Left lobe of liver (tissue), 2 donors: Measurements from ENCODE around the gene FOXI3. TPM values are rescaled to one million over a fixed set of nuclear protein-coding genes. Genes with fewer than 3 reads are reported as not detected.

ENCODE experiments used
- ATAC-seq: fragments of 200-7000 bp; cut with Tn5 transposase; one replicate; pipeline ENCODE4 v1.9.1; 2020; ENCODE audit warnings: mild to moderate bottlenecking, moderate library complexity
- DNase-seq: peaks from one replicate; pipeline ENCODE4 v3.0.0-alpha.2; 2020; ENCODE audit warnings: low spot score
- total RNA-seq: library from RNA; stranded (reverse); gene quantifications from one replicate; pipeline ENCODE4 v1.2.1, GENCODE V29; 2021
- donor health status: DM: no; HTN: no; CAD: no; lungs with moderate emphysema.
- donor health status: DM: no; HTN: yes; CAD: no.

Gene FOXI3
- total RNA-seq, result not detected

DNA sequence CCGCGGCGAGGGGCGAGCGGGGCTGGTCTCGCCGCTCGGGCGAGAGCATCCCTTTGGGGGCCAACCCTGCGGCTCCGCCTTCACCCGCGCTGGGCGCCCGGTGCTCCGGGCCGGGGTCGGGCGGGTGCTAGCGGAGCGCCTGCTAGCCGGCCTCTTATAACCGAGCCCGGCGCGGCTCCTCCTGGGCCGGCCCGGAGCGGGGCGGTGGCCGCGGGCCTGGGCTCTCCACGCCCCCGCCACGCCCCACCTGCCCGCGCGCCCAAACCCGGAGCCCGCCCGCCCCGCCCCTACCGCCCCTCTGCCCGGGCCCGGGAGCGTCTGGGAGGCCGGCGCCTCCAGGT is at the start of gene FOXI3:
TSS of gene FOXI3 (minus strand) at position 129 of the 341 bp plus-strand sequence. CDS start 158 bp downstream, outside the sequence.
- no peak for DNase-seq
- peak; percentile 31 for ATAC-seq

DNA sequence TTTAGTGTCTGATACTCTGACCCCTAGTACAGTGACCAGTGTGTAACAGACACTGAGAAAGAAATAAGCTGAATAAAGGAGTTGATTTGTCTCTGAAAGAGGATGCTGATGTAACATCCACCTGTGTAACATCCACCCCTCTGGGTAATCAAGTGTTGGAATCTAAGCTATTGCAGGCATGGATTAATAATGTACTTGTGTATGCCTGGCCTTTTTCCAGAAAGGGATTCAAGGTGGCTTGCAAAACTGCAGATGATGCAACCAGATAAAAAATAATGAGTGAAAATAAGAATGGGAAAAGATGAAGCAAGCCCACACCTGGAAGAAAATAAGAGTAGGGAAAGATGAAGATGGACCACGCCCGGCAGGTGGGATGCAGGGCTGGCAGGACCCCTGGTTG is 48.2 kb upstream of the FOXI3 start:
- ATAC-seq, result no peak
- no peak for DNase-seq

DNA sequence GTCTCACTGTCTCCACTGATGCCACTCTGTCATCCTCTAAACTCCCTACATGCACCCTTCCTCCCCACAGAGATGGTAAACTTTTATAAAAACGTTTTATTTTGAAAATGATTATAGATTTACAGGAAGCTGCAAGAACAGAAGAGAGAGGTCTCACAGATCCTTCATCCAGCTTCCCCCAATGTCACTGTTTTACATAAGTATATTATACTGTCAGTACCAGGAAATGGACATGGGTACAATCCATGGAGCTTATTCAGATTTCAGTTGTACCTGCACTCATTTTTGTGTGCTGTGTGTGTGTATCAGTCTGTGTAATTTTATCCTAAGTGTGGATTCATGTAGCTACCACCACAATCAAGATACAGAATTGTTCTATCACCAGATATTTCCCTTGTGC is 46.7 kb upstream of the FOXI3 start:
- DNase-seq (no peak), ATAC-seq (no peak)

DNA sequence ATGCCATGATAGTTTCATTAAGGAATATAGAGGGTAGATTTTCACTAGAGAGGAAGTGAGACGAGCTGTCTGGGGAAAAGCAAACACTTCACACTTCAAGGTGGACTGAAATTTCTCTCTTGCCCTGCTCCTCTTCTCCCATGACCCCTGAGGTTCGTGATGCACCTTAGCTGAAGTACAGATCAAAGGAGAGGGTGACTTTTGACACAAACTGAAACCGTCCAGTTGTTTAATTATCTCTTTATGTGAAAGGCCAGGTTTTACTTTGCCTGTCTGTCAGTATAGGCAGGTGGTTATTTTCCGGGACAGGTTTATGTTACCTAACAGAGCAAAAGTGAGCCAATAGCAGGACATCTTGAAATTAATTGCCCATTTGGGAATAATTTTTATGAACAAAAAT is 41.0 kb upstream of the FOXI3 start:
- no peak for DNase-seq
- ATAC-seq, result no peak

DNA sequence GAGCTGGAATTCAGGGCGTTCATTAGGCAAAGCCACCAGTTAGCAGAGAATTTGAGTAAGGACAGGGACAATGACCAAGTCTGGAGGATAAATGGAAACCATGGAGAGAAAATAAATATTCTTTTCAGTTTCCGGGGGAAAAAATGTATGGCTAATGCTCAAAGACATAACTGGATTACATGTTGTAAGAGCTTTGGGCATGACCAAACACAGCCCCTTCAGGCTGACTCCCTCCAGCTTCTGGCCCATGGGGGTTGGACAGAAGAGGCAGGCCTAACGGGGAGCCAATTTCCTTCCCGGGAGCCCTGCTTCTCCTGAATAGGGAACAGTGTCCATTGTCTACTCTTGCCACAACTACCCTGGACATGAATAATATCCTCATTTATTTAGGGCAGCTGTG is 39.5 kb upstream of the FOXI3 start:
- DNase-seq (no peak), ATAC-seq (no peak)

DNA sequence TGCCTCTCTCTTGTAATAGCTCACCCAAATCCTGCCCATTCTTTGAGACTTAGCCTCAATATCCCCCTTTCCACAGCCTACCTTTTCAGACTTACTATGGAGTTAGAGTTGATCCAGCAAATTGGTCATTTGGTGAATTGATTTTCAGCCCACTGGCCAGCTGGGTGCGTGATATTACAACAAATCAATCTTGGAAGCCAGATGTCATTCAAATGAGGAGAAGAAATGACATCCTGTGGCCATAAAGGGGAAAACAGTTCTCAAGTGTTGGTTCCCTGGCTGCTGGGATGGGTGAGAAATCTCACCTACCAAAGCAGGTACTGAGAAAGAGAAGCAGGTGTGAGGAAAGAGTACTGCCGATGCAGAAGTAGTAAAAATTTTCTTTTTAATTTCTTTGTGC is 36.7 kb upstream of the FOXI3 start:
- DNase-seq, result no peak
- no peak for ATAC-seq

DNA sequence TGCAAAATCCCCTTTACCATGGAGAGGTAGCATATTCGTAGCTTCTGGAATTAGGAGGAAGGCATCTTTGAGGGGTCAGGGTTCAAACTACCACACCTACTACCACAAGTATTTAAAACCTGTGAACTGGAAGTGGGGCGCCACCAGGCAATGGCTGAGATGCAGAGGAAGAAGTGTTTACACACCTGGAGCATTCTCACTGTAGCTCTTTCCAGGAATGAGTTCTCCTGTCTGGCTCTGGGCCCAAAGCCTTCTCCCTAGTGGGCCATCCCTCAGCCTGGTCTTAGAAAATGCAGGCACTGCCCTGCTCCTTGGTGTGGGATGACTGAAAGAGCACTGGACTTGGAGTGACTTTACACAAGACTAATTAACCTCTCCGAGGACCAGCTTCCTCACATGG is 30.7 kb upstream of the FOXI3 start:
- no peak for ATAC-seq
- DNase-seq, result no peak

DNA sequence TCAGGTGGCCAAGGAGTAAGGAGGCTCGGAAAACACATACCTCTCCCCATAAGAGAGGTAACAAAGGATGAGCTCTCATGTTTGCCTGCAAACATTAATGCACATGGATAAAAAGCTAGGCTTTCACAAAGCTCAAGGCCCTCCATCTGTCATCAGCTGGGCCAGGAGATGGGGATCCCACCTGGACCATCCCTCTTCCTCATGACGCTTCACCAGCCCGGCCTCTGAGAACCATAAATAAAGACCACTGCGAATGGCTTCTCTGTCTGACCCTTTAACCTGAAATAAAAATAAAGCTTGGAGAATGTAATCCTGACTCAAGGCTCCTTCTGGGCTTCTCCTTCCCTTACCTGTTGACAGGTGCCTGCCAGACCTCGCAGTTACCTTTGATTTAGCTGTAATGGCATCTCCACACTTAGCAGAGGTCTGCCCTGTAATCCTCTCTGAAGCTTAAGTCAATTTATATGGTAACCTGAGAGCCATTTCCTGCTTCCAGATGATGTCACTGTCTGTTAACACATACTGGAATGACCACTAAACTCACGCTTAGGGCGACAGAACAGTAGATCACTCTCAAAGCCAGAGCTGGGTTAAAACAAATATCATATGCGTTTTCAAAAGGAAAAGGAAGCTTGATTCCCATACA is 29.3 kb upstream of the FOXI3 start:
- DNase-seq (no peak), ATAC-seq (no peak)

DNA sequence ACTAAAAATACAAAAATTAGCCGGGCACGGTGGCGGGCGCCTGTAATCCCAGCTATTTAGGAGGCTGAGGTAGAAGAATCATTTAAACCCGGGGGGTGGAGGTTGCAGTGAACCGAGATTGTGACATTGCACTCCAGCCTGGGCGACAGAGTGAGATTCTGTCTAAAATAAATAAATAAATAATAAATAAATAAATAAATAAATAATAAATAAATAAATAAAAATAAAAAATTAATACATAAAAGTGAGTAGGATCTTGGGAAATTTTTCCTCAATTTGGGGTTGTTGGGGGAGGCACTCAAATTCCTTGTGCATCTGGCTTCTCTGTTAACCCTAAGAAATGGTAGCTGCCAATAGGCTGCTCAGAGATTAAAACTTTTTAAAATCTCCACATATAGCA is 20.3 kb upstream of the FOXI3 start:
- DNase-seq (no peak), ATAC-seq (no peak)

DNA sequence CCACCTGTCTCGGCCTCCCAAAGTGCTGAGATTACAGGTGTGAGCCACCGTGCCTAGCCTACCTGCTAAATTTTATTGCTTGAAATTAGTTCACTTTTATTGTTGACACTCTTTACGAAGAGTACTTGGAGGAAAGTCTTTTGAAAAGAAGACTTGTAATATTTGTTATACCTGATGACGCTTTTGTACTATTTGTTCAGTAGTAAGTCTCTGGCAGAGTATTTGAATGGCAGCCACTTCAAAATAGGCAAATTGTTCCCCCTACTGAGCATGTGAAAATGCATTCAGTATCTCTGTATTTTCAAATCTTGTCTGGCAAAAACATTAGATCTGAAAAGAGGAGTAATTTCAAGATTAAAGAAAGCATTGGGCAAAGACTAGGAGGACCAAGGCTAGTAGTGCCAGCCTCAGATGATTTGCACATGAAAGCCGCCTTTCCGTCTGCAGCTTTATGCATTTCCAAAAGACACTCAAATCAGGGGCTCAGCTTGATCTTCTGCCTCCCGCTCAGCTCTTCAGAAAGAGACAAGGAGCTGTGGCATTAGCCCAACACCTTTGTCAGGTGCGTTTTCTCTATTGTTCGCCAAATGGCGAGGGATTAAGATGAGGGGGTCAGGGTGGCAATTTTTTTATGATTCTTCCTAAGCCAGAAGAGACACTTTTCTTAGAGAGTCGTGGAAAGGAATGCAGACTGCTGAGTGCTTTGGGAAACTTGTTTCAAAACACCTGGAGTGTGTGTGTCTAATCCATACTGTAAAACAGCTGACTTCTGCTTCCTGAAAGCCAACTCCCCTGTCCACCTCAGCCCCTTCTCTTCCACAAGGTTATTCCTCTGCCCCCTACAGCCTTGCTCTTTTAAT is 18.8 kb upstream of the FOXI3 start:
- no peak for ATAC-seq
- peak; percentile 10 for DNase-seq

DNA sequence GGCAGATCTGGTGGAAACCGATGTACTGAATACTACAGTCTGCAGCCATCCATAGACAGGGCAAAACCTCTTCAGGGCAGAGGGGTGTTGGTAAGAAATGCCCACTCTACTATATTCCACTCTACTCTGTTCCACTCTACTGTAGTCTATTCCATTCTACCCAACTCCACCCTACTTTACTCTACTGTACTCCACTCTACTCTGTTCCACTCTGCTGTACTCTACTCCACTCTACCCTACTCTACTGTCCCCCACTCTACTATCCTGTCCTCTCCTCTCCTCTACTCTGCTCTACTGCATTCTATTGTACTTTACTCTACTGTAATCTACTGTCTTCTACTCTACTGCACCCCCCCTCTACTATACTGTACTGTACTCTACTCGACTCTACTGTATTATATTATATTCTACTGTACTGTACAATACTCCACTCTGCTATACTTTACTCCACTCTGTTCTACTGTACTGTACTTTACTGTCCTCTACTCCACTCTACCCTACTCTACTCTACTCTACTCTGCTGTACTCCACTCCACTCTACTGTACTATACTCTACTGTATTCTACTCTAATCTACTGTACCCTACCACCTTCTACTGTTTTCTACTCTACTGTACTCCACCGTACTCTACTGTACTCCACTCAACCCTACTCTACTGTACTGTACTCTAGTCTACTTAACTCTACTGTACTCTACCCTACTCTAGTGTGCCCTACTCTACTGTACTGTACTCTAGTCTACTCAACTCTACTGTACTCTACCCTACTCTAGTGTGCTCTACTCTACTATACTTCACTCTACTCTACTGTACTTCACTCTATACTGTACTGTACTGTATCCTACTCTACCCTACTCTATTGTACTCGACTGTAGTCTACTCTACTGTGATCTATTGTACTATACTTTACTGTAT is 17.0 kb upstream of the FOXI3 start:
- ATAC-seq (no peak), DNase-seq (no peak)

DNA sequence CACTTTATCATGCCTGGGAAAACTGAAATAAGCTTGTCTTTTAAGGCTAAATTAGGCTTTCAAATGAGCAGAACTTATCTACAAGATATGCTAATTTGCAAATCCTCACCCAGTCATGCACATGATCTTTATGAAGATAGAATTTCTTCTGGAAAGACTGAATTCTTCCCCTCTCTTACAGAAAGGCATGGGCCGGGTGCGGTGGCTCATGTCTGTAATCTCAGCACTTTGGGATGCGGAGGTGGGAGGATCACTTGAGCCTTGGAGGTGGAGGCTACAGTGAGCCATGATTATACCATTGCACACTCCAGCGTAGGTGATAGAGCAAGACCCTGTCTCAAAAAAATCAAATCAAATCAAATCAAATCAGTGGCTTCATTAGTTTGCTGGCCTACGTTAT is 11.7 kb upstream of the FOXI3 start:
- DNase-seq (peak; percentile 7), ATAC-seq (no peak)

DNA sequence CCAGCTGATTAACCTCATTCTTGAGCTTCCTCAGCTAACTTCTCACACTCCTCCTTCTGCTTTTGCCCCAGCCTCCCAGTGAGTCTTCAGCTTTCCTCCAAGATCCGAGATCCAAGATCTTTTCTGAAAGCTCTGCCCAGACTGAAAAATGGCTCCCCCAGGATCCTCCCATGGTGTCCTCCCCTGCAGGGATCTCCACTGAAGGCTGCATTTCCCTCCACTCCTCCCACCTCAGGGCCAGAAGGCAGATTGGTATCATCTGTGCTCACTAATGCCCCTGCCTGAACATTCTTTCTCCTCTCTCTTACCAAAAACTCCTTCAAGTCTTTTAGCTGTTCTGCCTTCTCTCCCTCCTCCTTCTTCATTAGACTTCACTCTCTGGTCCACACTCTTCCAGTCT is 6.1 kb upstream of the FOXI3 start:
- DNase-seq, result no peak
- ATAC-seq, result no peak

DNA sequence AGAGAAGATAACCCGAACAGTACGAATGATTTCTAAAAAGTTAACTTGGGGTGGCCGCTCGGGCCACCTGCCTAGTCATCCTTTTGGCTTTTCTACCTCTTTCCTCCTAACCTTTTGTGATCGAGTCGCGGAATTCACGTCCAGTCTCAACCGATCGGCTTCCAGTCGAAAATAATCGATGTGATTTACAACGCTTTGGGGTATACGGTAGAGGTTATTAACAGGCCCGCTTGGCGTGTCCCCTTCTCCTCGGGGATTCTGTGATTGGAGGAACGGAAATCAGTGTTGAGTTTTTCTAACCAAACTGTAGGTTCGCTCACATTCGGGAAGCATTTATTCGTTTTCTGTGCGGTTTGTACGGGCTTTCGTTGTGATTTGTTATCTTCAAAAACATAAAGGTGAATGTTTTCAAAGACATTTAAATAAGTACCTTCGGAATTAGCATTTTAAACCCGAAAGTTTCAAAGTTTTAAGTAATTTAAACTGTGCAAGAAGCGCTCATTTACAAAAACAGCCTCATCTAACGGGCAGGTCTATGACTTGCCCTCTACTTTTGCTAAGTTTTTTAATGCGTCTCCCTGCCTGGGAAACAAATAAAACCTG is 588 bp upstream of the FOXI3 start:
- no peak for ATAC-seq
- DNase-seq, result no peak

DNA sequence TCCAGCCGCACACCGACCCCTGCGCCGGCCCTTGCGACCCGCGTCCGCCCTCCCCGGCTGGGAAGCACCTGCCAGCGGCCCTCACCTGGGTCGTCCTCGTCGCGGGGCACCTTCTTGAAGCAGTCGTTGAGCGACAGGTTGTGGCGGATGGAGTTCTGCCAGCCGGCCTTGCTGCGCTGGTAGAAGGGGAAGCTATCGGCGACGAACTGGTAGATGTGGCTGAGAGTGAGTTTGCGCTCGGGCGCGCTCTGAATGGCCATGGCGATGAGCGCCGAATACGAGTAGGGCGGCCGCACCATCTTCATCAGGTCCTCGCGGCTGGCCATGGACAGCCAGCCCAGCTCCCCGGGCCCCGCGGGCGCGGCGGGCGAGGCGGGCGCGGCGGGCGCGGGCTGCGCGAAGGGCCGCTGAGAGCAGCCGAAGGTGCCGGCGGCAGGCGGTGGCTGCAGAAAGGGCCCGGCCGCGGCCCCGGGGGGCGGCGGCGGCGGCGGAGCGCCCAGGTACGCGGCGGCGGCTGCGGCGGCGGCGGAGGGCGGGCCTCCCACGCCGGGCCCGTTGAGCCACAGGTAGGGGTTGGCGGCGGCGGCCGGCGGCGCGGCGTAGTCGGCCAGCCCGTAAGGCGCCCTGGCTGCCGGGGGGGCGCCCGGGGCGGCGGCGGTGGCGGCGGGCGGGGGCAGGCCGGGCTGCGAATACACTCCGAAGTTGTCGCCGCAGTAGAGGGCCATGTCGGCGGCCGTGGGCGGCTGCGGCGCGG is 505 bp downstream of the FOXI3 start:
- peak; percentile 35 for ATAC-seq
- no peak for DNase-seq

DNA sequence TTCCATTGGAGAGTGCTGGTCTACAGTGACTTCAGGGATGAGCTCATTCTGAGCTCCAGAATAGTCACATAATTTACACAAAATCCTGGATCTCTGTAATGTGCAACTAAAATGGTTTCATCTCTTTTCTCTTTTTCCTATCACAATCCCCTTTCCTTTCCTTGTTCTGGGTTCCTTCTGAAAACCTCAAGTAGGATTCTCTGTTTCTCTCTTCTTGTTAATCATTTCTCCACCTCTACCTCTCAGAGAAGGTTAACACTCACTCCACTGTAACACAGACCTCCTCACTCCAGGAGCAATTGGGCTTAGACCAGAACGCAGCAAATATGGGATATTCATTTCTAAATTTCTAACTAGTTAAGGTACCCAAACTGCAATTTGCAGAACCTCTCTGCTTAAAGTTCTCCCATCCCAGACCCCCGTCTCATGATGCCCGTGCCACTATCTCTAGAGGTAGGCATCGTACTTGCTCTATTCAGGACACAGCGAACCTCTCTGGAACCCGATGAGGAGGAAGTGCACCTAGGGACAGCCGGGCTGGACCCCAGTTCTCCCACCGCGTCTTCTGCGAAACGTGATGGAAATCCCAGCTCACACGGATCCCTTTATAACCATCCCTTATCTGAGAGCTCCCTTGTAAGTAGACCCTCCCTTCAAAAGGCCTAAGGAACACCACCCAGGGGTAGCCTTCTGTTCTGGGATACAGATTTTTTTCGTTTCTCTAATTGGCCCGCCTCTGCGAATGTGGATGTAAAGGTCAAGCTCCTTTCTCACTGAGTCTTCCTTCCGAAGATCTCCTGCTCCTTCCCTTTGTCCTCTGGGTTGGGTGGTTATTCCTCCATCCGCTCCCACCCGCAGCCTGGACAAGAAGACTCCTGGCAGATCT is 1.3 kb downstream of the FOXI3 start:
- ATAC-seq, result no peak

DNA sequence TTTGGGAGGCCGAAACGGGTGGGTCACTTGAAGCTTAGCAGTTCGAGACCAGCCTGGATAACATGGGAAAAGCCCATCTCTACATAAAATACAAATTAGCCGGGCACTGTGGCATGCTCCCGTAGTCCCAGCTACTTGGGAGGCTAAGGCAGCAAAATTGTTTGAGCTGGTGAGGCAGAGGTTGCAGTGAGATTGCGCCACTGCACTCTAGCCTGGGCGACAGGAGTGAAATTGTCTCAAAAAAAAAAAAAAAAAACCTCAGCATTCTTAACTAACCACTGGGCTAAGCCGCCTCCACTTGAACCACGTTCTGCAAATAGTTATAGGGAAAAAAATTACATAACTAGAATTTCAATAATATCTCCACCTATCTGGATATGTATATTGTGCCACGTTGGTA is 2.3 kb downstream of the FOXI3 start:
- ATAC-seq, result no peak
- no peak for DNase-seq

More for the DNA sequence above, 1.3 kb downstream of the FOXI3 start:
- no peak for DNase-seq

DNA sequence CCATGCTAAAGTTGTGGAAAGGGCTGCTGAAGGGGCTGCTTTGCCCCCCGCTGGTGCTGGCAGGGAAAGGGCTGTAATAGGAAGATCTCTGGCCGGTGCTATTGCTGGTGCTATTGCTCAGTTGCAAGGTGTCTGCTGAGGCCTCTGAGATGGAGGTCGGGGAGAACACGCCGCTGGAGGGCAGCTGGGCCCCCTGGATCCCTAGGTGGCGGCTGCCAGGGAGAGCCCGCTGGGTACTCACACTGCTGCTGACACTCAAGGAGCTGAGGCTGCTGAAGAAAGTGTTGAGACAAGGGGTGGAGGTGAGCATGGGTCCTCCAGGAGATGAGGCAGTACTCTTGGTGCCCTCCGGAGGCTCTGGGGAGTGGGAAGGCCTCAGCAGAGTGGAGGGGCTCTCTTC is 4.2 kb downstream of the FOXI3 start:
- no peak for ATAC-seq
- no peak for DNase-seq

DNA sequence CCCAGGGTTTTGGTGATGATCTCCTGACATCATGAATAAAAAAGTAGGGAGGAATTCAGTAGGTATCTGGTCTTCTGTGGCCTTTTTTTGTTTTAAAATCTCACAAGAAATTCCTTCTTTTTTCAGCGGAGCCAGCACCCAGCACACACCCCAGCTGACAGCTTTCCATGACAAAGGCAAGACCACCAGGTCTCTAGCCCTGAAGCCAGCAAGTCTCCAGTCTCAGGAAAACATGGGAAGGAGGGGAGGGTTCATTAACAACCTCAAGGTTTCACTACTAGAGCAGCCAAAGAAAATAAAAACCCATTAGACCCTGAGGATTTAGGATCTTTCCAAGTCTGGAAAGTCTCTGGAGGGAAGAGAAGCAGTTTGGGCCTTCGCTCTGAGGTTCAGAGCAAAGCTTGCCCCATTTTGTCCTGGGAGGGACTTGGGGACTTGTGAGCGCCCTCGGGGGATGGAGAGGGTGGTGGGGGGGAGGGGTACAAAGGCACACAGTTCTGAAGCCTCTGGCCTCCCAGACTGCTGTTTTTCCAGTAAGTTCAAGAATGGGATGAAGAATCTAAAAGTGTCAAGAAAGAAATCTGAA is 9.0 kb downstream of the FOXI3 start:
- ATAC-seq (no peak), DNase-seq (no peak)
